ENCODE results near the gene TYW1B.

DNA sequence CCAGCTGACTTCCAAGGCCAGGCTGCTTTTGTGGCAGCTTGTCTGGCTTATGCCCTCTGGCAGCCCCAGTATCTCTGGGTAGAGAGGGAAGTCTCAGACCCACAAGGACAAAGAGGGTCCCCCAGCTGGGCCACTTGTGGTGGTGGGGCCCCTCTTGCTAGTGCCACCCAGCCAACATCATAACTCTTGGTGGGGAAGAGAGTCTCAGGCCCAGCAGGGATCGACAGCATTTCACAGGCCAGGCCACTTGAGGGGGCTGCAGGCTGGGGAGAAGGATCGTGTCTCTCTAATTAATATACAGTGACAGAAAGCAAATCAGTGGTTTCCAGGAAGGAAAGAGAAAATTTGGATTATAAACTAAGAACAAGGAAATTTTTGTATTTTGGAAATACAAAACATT lies 76.0 kb downstream of the TYW1B start:
- TF ChIP-seq, protein P1, sequence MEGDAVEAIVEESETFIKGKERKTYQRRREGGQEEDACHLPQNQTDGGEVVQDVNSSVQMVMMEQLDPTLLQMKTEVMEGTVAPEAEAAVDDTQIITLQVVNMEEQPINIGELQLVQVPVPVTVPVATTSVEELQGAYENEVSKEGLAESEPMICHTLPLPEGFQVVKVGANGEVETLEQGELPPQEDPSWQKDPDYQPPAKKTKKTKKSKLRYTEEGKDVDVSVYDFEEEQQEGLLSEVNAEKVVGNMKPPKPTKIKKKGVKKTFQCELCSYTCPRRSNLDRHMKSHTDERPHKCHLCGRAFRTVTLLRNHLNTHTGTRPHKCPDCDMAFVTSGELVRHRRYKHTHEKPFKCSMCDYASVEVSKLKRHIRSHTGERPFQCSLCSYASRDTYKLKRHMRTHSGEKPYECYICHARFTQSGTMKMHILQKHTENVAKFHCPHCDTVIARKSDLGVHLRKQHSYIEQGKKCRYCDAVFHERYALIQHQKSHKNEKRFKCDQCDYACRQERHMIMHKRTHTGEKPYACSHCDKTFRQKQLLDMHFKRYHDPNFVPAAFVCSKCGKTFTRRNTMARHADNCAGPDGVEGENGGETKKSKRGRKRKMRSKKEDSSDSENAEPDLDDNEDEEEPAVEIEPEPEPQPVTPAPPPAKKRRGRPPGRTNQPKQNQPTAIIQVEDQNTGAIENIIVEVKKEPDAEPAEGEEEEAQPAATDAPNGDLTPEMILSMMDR (conservative IDR thresholded peaks at IDR 0.05; ENCODE audit: low read depth, low read length) = 0 out of 2 replicates have a peak, but pooled peaks have one; percentile 10
- TF ChIP-seq FOS (IDR thresholded peaks at IDR 0.05; ENCODE audit: low read depth, low read length) (no peak), RCOR1 (IDR thresholded peaks at IDR 0.05; ENCODE audit: insufficient replicate concordance, low read length) (no peak), POLR2A (IDR thresholded peaks at IDR 0.05; ENCODE audit: low read depth, low read length) (no peak), RAD21 (IDR thresholded peaks at IDR 0.05; ENCODE audit: low read length) (peak; percentile 16; the same call in 1 of the 2 replicates), NFE2L2 (IDR thresholded peaks at IDR 0.05; ENCODE audit: low read depth, low read length) (no peak), SMC3 (IDR thresholded peaks at IDR 0.05; ENCODE audit: low read depth, low read length) (no peak)
- TF ChIP-seq, protein P2, sequence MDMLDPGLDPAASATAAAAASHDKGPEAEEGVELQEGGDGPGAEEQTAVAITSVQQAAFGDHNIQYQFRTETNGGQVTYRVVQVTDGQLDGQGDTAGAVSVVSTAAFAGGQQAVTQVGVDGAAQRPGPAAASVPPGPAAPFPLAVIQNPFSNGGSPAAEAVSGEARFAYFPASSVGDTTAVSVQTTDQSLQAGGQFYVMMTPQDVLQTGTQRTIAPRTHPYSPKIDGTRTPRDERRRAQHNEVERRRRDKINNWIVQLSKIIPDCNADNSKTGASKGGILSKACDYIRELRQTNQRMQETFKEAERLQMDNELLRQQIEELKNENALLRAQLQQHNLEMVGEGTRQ (IDR thresholded peaks at IDR 0.05; ENCODE audit: low read depth, low read length) = no peak
- TF ChIP-seq, protein P3, sequence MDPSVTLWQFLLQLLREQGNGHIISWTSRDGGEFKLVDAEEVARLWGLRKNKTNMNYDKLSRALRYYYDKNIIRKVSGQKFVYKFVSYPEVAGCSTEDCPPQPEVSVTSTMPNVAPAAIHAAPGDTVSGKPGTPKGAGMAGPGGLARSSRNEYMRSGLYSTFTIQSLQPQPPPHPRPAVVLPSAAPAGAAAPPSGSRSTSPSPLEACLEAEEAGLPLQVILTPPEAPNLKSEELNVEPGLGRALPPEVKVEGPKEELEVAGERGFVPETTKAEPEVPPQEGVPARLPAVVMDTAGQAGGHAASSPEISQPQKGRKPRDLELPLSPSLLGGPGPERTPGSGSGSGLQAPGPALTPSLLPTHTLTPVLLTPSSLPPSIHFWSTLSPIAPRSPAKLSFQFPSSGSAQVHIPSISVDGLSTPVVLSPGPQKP (IDR thresholded peaks at IDR 0.05; ENCODE audit: borderline replicate concordance, low read depth, low read length) = no peak

All from IMR-90 (cell line).